GM12878 (cell line): ENCODE data around the gene DRICH1. TPM values are rescaled to one million over a fixed set of nuclear protein-coding genes. Genes with fewer than 3 reads are reported as not detected.
"Not testable (repeated sequence)": the region's sequence is repeated elsewhere in the genome, so short reads cannot be mapped to it uniquely, and the experiment has no call there.

Source experiments
- ATAC-seq: fragments of 200-7000 bp; cut with Tn5 transposase; 3 replicates; pipeline ENCODE4 v1.9.1; 2020; ENCODE audit warnings: mild to moderate bottlenecking, moderate library complexity
- BruUV-seq: library from RNA; stranded (reverse); fragments of 400-500 nt; replicated peaks from 2 replicates; lab custom pipeline; 2021; lab: Mats Ljungman, UMichigan
- CTCF ChIA-PET: fragments of 300-600 bp; sonication (Branson Sonifier 250); formaldehyde crosslinking; extraction: SDS; loops from one replicate; lab custom pipeline; 2021; ENCODE audit warnings: inconsistent platforms; lab: Yijun Ruan, JAX
- POLR2A ChIA-PET: fragments of 350-600 bp; formaldehyde crosslinking; extraction: SDS; loops from one replicate; lab custom pipeline; 2021; ENCODE audit warnings: inconsistent platforms; lab: Charles Lee
- RAD21 ChIA-PET: fragments of 300-600 bp; sonication (Branson Sonifier 250); formaldehyde crosslinking; loops from one replicate; lab custom pipeline; 2023; ENCODE audit warnings: antibody characterized with exemption; ENCODE audit not compliant: unreplicated experiment; lab: Charles Lee
- SMC1A ChIA-PET: fragments of 300-600 bp; sonication (Branson Sonifier 250); formaldehyde crosslinking; loops from one replicate; lab custom pipeline; 2023; ENCODE audit not compliant: unreplicated experiment, uncharacterized antibody; lab: Charles Lee
- DNase-seq: peaks from one replicate; pipeline ENCODE4 v3.0.0-alpha.2; 2011; ENCODE audit warnings: low read depth, low spot score
- FAIRE-seq: peaks from 3 replicates; lab custom pipeline; 2011; peaks lifted over from hg19 to GRCh38; lab: Jason Lieb, UNC
- H2AFZ ChIP-seq: 2 replicates; pipeline ENCODE4 v1.6.0; 2011; ENCODE audit warnings: low read depth, low read length, control low read depth; ENCODE audit not compliant: control insufficient read depth
- H3K27ac ChIP-seq: 2 replicates; pipeline ENCODE4 v1.5.1; 2011; ENCODE audit warnings: control low read depth; ENCODE audit not compliant: control insufficient read depth, insufficient read depth
- H3K27me3 ChIP-seq, 2 experiments: replicated peaks in 1 of 2; 2 replicates each; pipeline versions ENCODE4 v1.6.0 to v1.6.1; 2011; ENCODE audit warnings: low read length in 1 of 2; ENCODE audit not compliant: control insufficient read depth in 2 of 2, insufficient read depth in 2 of 2
- H3K36me3 ChIP-seq, 2 experiments: 2 replicates each; pipeline ENCODE4 v1.5.1; 2011; ENCODE audit warnings: low read length in 1 of 2; ENCODE audit not compliant: control insufficient read depth in 2 of 2, insufficient read depth in 2 of 2
- H3K4me1 ChIP-seq: 2 replicates; pipeline ENCODE4 v1.6.1; 2011; ENCODE audit warnings: mild to moderate bottlenecking, low read length, moderate library complexity, mixed read lengths; ENCODE audit not compliant: control insufficient read depth, insufficient read depth
- H3K4me2 ChIP-seq: 2 replicates; pipeline ENCODE4 v1.6.0; 2011; ENCODE audit warnings: control low read depth; ENCODE audit not compliant: control insufficient read depth, insufficient read depth
- H3K4me3 ChIP-seq: fragments of 200-600 bp; sonication (generic); 2 replicates; pipeline ENCODE4 v1.5.1; 2016
- H3K79me2 ChIP-seq: 2 replicates; pipeline ENCODE4 v1.6.0; 2011; ENCODE audit warnings: low read length; ENCODE audit not compliant: control insufficient read depth, insufficient read depth
- H3K9ac ChIP-seq: 2 replicates; pipeline ENCODE4 v1.8.0; 2011; ENCODE audit warnings: low read length, control low read depth, mixed read lengths; ENCODE audit not compliant: control insufficient read depth, insufficient read depth
- H3K9me3 ChIP-seq: replicated peaks from 3 replicates; pipeline ENCODE4 v1.5.1; 2011; ENCODE audit warnings: mild to moderate bottlenecking, low read length; ENCODE audit not compliant: control insufficient read depth, insufficient read depth
- H4K20me1 ChIP-seq: 2 replicates; pipeline ENCODE4 v1.6.0; 2011; ENCODE audit not compliant: control insufficient read depth, insufficient read depth
- ATF7 ChIP-seq: fragments of 450-650 bp; IDR thresholded peaks from 2 replicates; pipeline ENCODE4 v1.6.1; 2016; ENCODE audit warnings: low read depth, mild to moderate bottlenecking
- CEBPZ ChIP-seq: fragments of 150-350 bp; IDR thresholded peaks from 2 replicates; pipeline ENCODE4 v1.6.1; 2016; ENCODE audit warnings: low read depth, low read length
- CHD2 ChIP-seq: IDR thresholded peaks from 2 replicates; pipeline ENCODE4 v1.6.1; 2011; ENCODE audit warnings: low read depth, low read length, improper control_type of control experiment, borderline replicate concordance
- EGR1 ChIP-seq, 2 experiments: IDR thresholded peaks; 1 replicate in 1 of 2; 2 replicates in 1 of 2; pipeline ENCODE4 v1.6.1; 2011 to 2012; ENCODE audit warnings: low read depth in 2 of 2, low read length in 2 of 2, borderline replicate concordance in 1 of 2, mild to moderate bottlenecking in 1 of 2, moderate library complexity in 1 of 2
- HCFC1 ChIP-seq: fragments of 150-350 bp; IDR thresholded peaks from 2 replicates; pipeline ENCODE4 v1.6.1; 2014; ENCODE audit warnings: low read length
- KDM1A ChIP-seq: fragments of 200-600 bp; sonication (generic); IDR thresholded peaks from 2 replicates; pipeline ENCODE4 v1.6.1; 2016; ENCODE audit warnings: borderline replicate concordance
- MXI1 ChIP-seq: fragments of 150-350 bp; IDR thresholded peaks from 2 replicates; pipeline ENCODE4 v1.6.1; 2011; ENCODE audit warnings: low read depth, mild to moderate bottlenecking, inconsistent platforms, low read length, improper control_type of control experiment
- NFYB ChIP-seq: IDR thresholded peaks from 2 replicates; pipeline ENCODE4 v1.6.1; 2011; ENCODE audit warnings: low read depth, mild to moderate bottlenecking, low read length, improper control_type of control experiment, moderate library complexity; ENCODE audit not compliant: insufficient read depth
- PAX8 ChIP-seq: fragments of 450-650 bp; IDR thresholded peaks from 2 replicates; pipeline ENCODE4 v1.6.1; 2017; ENCODE audit warnings: mild to moderate bottlenecking, moderate library complexity
- SRF ChIP-seq, 2 experiments: IDR thresholded peaks; 2 replicates each; pipeline ENCODE4 v1.6.1; 2011; ENCODE audit warnings: low read depth in 2 of 2, low read length in 2 of 2, mild to moderate bottlenecking in 1 of 2, moderate library complexity in 1 of 2
- TCF12 ChIP-seq: IDR thresholded peaks from 2 replicates; pipeline ENCODE4 v1.6.1; 2011; ENCODE audit warnings: low read depth, mild to moderate bottlenecking, low read length
- WGBS: methylation state at CpG from one replicate; pipeline ENCODE4 v1.1.6; 2016; ENCODE audit warnings: low lambda C conversion rate; ENCODE audit not compliant: insufficient replicate concordance, insufficient coverage; ENCODE audit errors: missing lambda C conversion rate; 5-methylcytosine and 5-hydroxymethylcytosine counted together
- in situ Hi-C: fragments of 300-500 bp; cut with MboI; formaldehyde crosslinking; loops from 9 replicates; pipeline ENCODE4 v1.14.3; 2018; ENCODE audit warnings: mixed read lengths
- intact Hi-C: fragments of 100-400 bp; cut with micrococcal nuclease; formaldehyde crosslinking; loops from one replicate; pipeline ENCODE4 v1.14.2; 2022; ENCODE audit not compliant: unreplicated experiment
- polyA plus RNA-seq, 11 experiments: library from polyadenylated mRNA; depleted of rRNA in 4 of 11; unstranded in 6 of 11; stranded (reverse) in 5 of 11; fragments of >200 nt; fragmentation: Nextera tagmentation in 4 of 11; fragmentation: Illumina TruSeq in 1 of 11; extraction: Ambion mirVana in 4 of 11; extraction: Trizol in 1 of 11; gene quantifications; 1 replicate in 1 of 11; 2 replicates in 10 of 11; pipeline versions ENCODE4 v1.2.1 to v1.2.3, GENCODE V29; 2011 to 2016; ENCODE audit warnings: inconsistent platforms in 2 of 11, missing spikeins in 2 of 11, low read depth in 1 of 11
- total RNA-seq, 4 experiments: library from RNA; depleted of rRNA in 3 of 4; stranded (reverse); fragments of >200 nt in 3 of 4; fragmentation: Illumina TruSeq in 1 of 4; extraction: Trizol in 1 of 4; gene quantifications; 2 replicates each; pipeline versions ENCODE4 v1.2.1 to v1.2.3, GENCODE V29; 2013 to 2021

The DRICH1 gene
- total and polyA plus RNA-seq, 10 of the 15 experiments (the other 5 are each of a cell fraction or from before 2014, with no cell fraction given) = not detected

DNA sequence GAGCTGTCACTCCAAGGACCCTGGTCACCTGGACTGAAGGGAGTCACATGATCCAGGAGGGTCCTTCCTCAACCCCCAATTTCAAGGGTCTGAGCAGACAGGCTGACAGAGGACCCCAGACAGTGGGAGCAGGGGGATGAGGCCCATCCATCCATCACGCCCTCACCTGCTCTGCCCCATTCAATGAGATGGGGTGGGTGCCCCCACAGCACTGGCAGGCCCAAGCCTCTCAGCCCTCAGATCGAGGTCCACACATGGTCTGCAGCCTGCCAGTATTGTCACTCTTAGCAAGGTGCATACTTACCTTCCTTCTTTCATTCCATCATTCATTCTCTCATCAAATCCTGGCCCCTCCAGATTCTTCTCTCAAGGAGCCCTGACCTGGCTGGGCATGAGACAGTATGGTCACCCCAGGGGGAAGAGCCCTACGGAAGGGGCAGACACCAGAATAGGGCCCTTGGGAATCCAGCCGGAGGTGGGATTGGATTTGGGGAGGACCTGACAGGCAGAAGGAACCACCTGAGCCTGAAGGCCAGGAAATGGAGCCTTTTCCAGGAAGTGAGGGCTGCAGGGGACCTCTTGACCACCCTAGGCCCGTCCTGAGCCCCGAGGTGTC lies 42.9 kb upstream of the DRICH1 start:
- in situ Hi-C loops, SMC1A ChIA-PET, H3K79me2 ChIP-seq, POLR2A ChIA-PET, BruUV-seq, H3K4me2 ChIP-seq, H3K27me3 ChIP-seq, intact Hi-C loops, H2AFZ ChIP-seq, CTCF ChIA-PET, FAIRE-seq, DNase-seq, RAD21 ChIA-PET, H3K9ac ChIP-seq, H3K4me3 ChIP-seq, H3K27ac ChIP-seq, H3K9me3 ChIP-seq, ATAC-seq, H3K36me3 ChIP-seq, H4K20me1 ChIP-seq, H3K4me1 ChIP-seq: not testable (repeated sequence)
- 83% methylated on average over 6 of the region's 6 CpGs for WGBS

- ChIA-PET CTCF (no interaction called here), POLR2A (no interaction called here), RAD21 (no interaction called here)
- no TSS peak for BruUV-seq
- no peak overlapping the region for H3K4me3 ChIP-seq
- no peaks in the 10 kb centered on the region for H3K9me3 ChIP-seq
- no peak overlapping the region for H3K9ac ChIP-seq
- H3K27me3 ChIP-seq = no peaks in the 10 kb centered on the region
- intact Hi-C loops = no loop called here
- H4K20me1 ChIP-seq = no peaks in the 10 kb centered on the region
- H3K27ac ChIP-seq = no peak overlapping the region
- no peak overlapping the region for H2AFZ ChIP-seq
- no peak for TF ChIP-seq NFYB
- TF ChIP-seq TCF12 = no peak
- no peak for TF ChIP-seq ATF7
- no peak for TF ChIP-seq KDM1A
- no peak for TF ChIP-seq HCFC1
- TF ChIP-seq PAX8 = no peak
- TF ChIP-seq MXI1 = no peak
- no peak for TF ChIP-seq CHD2
- no peak for TF ChIP-seq EGR1 (IDR thresholded peaks at IDR 0.05; ENCODE audit: borderline replicate concordance in 1 of 2, low read depth in 2 of 2, low read length in 2 of 2)
- no peak for TF ChIP-seq CEBPZ
- TF ChIP-seq SRF (IDR thresholded peaks at IDR 0.05; ENCODE audit: low read depth in 2 of 2, low read length in 2 of 2) = no peak
- TF ChIP-seq, all 136 proteins: peak for 0
- no peaks in the 10 kb centered on the region for H3K79me2 ChIP-seq
- FAIRE-seq = no peak
- SMC1A ChIA-PET = no interaction called here
- H3K4me1 ChIP-seq = no peaks in the 10 kb centered on the region
- in situ Hi-C loops = no loop called here
- no peaks in the 10 kb centered on the region for H3K36me3 ChIP-seq
- no peak overlapping the region for H3K4me2 ChIP-seq
- no peak for DNase-seq
- WGBS = 83% methylated on average over 26 of the region's 26 CpGs
- no peak for ATAC-seq
These were observed 41.9 kb upstream of the DRICH1 start for GRCh38 chr22:23673826-23674690.
